Smooth muscle cell (in vitro differentiated cells): Measurements from ENCODE around the gene MEF2A. TPM values are rescaled to one million over a fixed set of nuclear protein-coding genes. Genes with fewer than 3 reads are reported as not detected.

ENCODE experiments used
- DNase-seq: peaks from one replicate; lab custom pipeline; 2025; ENCODE audit not compliant: unreplicated experiment; lab: John Stamatoyannopoulos, UW
- H2AFZ ChIP-seq: fragments of 200-600 bp; sonication (generic); 2 replicates; pipeline ENCODE4 v1.6.0; 2016; ENCODE audit warnings: antibody characterized with exemption, low read depth, mild to moderate bottlenecking
- H3F3A ChIP-seq: fragments of 200-600 bp; sonication (generic); 2 replicates; pipeline ENCODE4 v1.6.0; 2017; ENCODE audit warnings: antibody characterized with exemption, low read depth
- H3K27ac ChIP-seq: fragments of 200-600 bp; sonication (generic); 2 replicates; pipeline ENCODE4 v1.5.1; 2016; ENCODE audit warnings: low read depth, mild to moderate bottlenecking
- H3K27me3 ChIP-seq: fragments of 200-600 bp; sonication (generic); 2 replicates; pipeline ENCODE4 v1.6.1; 2016; ENCODE audit warnings: low read depth, mild to moderate bottlenecking
- H3K36me3 ChIP-seq: fragments of 200-600 bp; sonication (generic); 2 replicates; pipeline ENCODE4 v1.5.1; 2016; ENCODE audit warnings: low read depth
- H3K4me1 ChIP-seq: fragments of 200-600 bp; sonication (generic); 2 replicates; pipeline ENCODE4 v1.5.1; 2016; ENCODE audit warnings: low read depth
- H3K4me2 ChIP-seq: fragments of 200-600 bp; sonication (generic); 2 replicates; pipeline ENCODE4 v1.6.0; 2016; ENCODE audit warnings: mild to moderate bottlenecking
- H3K4me3 ChIP-seq: fragments of 200-600 bp; sonication (generic); 2 replicates; pipeline ENCODE4 v1.5.1; 2016; ENCODE audit warnings: mild to moderate bottlenecking
- H3K79me2 ChIP-seq: fragments of 200-600 bp; sonication (generic); 2 replicates; pipeline ENCODE4 v1.6.0; 2016; ENCODE audit warnings: low read depth, mild to moderate bottlenecking
- H3K9ac ChIP-seq: fragments of 200-600 bp; sonication (generic); 2 replicates; pipeline ENCODE4 v1.6.0; 2016; ENCODE audit warnings: low read depth
- H3K9me3 ChIP-seq: fragments of 200-600 bp; sonication (generic); replicated peaks from 2 replicates; pipeline ENCODE4 v1.5.1; 2016; ENCODE audit warnings: low read depth
- H4K20me1 ChIP-seq: fragments of 200-600 bp; sonication (generic); 2 replicates; pipeline ENCODE4 v1.6.0; 2016; ENCODE audit warnings: low read depth
- CTCF ChIP-seq: fragments of 200-600 bp; sonication (generic); IDR thresholded peaks from 2 replicates; pipeline ENCODE4 v1.5.1; 2017; ENCODE audit warnings: borderline replicate concordance, mild to moderate bottlenecking, antibody characterized with exemption; ENCODE audit not compliant: insufficient read depth, poor library complexity, severe bottlenecking
- WGBS: methylation state at CpG from one replicate; pipeline ENCODE4 v1.1.7; 2016; ENCODE audit warnings: low lambda C conversion rate; 5-methylcytosine and 5-hydroxymethylcytosine counted together
- polyA plus RNA-seq: library from polyadenylated mRNA; unstranded; fragments of >200 nt; fragmentation: Nextera tagmentation; extraction: Ambion mirVana; gene quantifications from 2 replicates; pipeline ENCODE4 v1.2.1, GENCODE V29; 2016
- small RNA-seq: library from RNA; depleted of rRNA; stranded (forward); fragments of <200 nt; gene quantifications from one replicate; pipeline ENCODE3, GENCODE V24; 2014
- total RNA-seq: library from RNA; depleted of rRNA; stranded (reverse); fragments of >200 nt; gene quantifications from 2 replicates; pipeline ENCODE4 v1.2.3, GENCODE V29; 2014

MEF2A gene
- total and polyA plus RNA-seq, 2 experiments from 2014 or later = 12.3 to 75.8 TPM

- H3K27ac ChIP-seq = no peak overlapping the region
- no peak overlapping the region for H3K4me2 ChIP-seq
- H3K27me3 ChIP-seq = peaks cover 8% of the 10 kb centered on the region
- no peak overlapping the region for H3K9ac ChIP-seq
- peaks cover 7% of the 10 kb centered on the region for H3K4me1 ChIP-seq
- no peaks in the 10 kb centered on the region for H3K36me3 ChIP-seq
- WGBS = 77% methylated on average over 3 of the region's 3 CpGs
- no peaks in the 10 kb centered on the region for H3F3A ChIP-seq
- H3K79me2 ChIP-seq = no peaks in the 10 kb centered on the region
- no peaks in the 10 kb centered on the region for H4K20me1 ChIP-seq
- no peak overlapping the region for H2AFZ ChIP-seq
- no peak overlapping the region for H3K4me3 ChIP-seq
- no peaks in the 10 kb centered on the region for H3K9me3 ChIP-seq
- no peak for TF ChIP-seq CTCF
- DNase-seq = no peak
Measured at GRCh38 chr15:99764522-99764921, 198.7 kb downstream of the MEF2A start.

Small RNAs within 50 kb of the gene (small RNA-seq; reads per million reads assigned to genes)
- not detected for gene RF00019

Other genes starting within 250 kb of the MEF2A start
- 4.4 and 6.1 TPM in 2 replicates for gene LYSMD4, start 167.5 kb downstream of the MEF2A start, total RNA-seq
- gene LYSMD4, start 167.5 kb downstream of the MEF2A start, polyA plus RNA-seq = 6.0 and 12.4 TPM in 2 replicates